DMS 273 (cell line): ENCODE measurements around the gene BCL6.

Experiments used
- DNase-seq: peaks from one replicate; lab custom pipeline; 2025; ENCODE audit not compliant: unreplicated experiment; lab: John Stamatoyannopoulos, UW

BCL6 gene

DNA sequence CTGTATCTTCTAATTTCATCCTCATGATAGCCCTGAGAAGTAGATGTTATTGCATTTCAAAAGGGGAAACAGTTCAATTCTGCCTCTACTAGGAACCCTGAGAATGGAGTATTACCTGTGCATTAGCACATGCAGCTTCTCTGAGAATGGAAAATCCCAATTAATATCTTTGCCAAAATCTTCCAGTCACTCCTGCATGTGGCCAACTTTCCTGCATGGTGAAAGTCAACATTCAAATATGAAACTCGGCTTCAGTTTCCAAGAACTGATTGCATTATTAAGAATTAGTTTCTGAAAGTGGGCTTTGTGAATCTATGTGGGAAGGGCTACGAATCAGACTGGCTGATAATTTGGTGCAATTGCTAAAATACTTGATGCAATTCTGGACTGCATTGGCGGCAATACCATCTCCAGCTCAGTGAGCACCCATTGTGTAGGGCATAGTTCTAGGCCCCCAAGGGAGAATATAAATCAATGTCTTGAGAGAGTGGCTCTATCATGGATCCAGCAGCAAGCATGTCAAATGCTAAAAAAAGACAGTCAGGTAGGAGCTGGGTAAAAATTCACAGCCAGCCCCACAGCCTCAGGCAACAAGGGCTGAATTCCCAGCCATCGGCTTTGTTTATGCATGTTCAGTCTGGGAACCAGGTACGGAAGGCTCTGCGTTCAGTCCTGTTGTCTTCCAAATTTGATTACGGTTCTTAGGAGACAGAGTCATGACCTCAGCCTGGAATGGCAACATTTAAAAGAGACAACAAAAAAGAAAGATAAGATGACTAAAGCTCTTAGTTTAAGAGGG lies 18.8 kb upstream of the BCL6 start:
- DNase-seq: no peak

DNA sequence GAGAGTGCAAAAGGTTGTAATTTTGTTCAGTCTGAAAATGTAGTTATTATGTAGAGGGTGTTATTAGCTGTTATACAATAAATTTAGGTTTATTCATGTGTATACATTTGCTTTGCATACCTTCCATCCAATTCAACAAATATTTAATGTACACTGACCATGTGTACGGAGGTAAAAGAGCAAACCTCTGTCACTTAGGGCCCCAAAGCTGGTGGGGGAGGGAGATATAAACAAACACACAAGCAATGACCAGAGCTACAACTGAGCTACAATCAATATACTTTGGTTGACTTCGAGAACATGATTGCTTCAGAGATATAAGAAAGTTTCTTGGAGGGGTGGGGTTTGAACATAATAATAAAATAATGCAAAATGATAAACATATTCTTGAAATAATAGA lies 17.5 kb upstream of the BCL6 start:
- DNase-seq: no peak

GRCh38 chr3:187759601-187760000 lies 14.3 kb upstream of the BCL6 start:
- DNase-seq: no peak

GRCh38 chr3:187758318-187758955 lies 13.2 kb upstream of the BCL6 start:
- no peak for DNase-seq

DNA sequence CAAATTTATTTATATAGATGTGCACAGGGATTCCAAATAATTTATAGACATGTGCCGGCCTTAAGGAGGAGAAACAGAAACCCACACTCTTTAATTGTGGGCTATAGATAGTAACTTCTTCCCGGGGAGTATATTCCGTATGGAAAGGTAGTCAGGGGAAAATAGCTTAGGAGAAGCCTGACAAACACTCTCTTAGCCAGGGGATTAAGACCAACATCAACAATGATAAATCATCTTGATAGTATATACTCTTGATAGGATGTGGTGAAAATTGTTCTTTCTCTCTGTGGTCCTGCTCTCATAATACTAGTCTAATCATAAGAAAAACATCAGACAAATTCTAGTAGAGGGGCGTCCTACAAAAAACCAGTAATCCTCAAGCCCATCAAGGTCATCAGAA lies 8.2 kb upstream of the BCL6 start:
- DNase-seq: no peak

DNA sequence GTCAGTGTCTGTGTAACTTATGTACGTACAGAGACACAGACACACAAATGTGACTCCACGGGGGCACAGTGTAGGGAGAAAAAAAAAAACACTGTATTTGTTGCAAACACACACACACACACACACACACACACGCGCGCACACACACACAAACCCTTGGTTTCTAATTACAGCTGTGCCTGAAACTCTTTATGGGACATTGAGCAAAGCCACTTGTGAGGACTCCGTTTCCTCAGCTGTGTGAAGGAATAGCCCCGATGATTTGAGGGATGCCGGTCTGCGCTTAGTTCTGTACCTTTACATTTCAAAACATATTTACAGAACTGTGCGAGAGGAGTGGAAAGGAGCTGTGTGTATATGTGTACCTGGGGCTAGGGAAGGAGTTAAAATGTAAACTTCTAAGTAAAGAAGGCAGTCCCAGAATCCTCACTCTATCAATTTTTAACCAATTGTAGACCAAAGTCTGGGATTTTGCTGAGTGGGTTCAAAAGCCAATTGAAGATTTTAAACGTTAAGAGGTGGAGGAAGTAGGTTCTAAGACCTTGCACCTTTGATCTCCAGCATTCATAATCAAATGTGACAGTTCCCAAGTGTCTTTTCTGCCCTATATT lies 5.3 kb upstream of the BCL6 start:
- no peak for DNase-seq

GRCh38 chr3:187750006-187750512 lies 4.8 kb upstream of the BCL6 start:
- DNase-seq: no peak

DNA sequence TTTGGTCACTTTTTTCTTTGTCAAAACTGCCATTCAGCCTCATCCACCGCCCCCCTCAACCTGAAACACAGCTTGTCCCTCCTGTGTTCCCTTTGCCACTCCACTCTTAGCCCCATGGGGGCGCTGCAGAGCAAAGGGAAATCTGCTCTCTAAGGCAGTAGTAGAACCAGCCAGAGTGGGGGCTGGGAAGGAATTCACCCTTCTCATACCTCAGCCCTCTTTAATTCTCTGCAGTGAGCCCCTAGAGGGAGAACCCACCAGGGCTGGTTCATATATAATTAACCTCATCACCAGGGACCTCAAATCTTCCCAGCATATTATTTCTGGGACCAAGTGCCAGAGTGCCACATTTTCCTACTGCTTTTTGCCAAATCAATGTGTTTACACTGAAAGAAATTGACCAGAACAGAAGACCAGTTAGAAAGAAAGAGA lies 2.8 kb upstream of the BCL6 start:
- peak; percentile 97 for DNase-seq

DNA sequence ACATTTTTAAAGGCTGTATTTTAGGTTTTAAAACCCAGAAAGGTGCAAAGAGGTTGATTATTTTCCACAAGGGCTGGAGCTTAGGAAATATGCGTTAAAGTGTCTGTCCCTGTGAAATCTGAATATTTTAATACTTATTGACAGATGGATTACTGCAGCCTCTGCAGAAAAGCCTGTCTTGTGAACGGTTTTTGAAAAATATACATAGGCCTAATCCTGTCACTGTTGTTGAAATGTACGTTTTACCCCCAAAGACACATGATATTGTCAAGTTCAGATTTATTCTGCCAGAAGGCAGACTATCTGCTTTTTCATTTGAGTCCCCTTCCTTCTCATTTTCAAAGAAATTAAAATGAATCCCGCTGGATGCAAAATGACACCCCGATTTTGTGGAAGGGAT lies 2.2 kb upstream of the BCL6 start:
- no peak for DNase-seq

- peak; percentile 10 for DNase-seq
These were observed 1.4 kb upstream of the BCL6 start for GRCh38 chr3:187746442-187747281.

DNA sequence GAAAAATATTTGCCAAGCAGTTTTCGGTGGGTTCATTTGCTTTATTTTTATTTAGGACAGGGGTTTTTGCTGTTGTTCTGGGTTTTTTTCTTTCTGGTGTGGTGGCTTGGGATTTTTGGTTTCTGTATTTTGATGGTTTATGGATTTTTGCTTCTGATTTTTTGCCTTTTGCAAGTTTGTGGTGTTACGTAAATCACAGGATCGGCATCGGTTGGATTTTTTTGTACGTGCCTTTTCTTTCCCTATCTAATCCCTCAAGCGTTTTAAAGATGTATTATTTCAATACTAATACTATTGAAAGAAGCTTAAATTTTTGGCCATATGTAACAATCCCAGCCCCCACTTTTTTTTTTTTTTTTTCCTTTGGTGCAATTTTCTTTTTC lies 782 bp upstream of the BCL6 start:
- no peak for DNase-seq

- peak; percentile 76 for DNase-seq
These were observed 808 bp downstream of the BCL6 start for GRCh38 chr3:187744169-187745151.

GRCh38 chr3:187743195-187744141 lies 1.8 kb downstream of the BCL6 start:
- peak; percentile 66 for DNase-seq

GRCh38 chr3:187742351-187743171 lies 2.7 kb downstream of the BCL6 start:
- DNase-seq: peak; percentile 30

- peak; percentile 90 for DNase-seq
These were observed 3.6 kb downstream of the BCL6 start for GRCh38 chr3:187741403-187742350.

- peak; percentile 84 for DNase-seq
These were observed 4.6 kb downstream of the BCL6 start for GRCh38 chr3:187740421-187741399.
